ENCODE measurements around the gene MLLT1.
A peak's percentile ranks its signal among the peaks of the same experiment; 100 is the strongest.

MLLT1 gene

DNA sequence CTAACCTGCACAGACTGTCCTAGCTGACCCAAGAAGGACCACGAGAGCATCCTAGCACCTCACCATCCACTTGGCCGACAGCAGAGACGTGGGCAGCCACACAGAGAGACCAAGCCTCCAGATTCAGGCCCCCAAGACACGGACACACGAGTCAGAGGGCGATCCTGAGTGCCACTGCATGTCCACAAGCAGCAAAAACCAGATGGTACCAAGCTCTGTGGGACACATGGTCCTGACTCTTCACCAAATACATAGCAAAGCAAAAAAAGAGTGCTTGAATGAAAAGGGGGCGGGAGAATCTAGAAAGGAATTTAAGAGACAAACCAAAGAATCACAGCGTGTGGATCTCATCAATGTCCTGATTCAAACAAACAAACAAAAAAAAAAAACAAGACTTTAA is 45.2 kb downstream of the MLLT1 start:
- no peak for DNase-seq (ENCODE audit: low read depth in 2 of 2)

DNA sequence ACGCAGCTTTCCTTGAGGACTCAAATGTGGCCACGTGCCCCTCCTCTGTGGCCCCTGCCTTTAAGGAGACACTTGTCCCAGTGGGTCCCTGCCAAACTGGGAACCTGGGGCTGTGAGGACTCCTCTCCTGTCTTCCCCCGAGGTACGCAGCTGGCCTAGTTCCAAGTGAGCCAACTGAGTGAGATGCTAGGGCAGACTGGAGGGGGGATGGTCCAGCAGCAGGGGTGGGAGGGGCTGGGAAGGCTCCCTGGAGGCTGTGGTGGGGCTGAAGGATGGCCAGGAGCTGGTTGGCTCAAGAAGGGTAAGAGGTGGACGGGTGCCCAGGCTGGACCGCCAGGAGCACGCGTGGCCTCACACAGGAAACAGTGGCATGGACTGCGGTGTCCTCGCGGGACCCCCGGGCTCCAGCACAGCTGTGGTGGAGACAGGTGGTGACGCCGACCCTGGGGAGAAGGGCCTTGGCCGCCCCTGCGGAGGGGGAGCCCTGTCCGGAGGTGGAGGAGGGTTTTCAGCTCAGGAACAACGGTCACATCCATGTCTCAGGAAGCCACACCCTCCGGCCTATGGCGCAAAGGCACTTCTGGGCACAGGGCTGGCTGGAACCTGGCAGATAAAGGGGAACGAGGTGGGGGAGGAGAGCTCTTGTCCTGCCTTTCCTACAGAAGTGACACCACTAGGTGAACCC is 45.8 kb downstream of the MLLT1 start:
- DNase-seq (ENCODE audit: low read depth in 2 of 2): no peak

GRCh38 chr19:6233056-6233826 is 46.5 kb downstream of the MLLT1 start:
- no peak for DNase-seq (ENCODE audit: low read depth in 2 of 2)

DNA sequence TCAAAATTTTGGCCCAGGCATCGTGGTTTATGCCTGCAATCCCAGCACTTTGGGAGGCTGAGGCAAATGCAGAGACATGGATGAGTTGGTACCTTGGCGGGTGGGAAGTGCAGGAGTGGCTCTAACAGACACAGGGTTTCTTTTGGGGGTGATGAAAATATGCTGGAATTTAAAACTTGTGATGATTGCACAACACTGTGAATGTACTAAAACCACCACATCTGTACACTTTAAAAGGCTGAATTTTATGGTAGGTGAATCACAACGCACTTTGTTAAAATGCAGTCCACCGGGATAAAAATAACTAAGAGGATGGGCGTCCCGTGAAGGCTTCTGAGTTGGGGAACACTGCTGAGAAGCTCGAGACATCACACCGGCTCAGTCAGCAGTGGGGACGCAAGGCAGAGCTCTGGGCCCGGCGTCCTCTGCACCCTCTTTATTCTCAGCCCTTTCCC is 47.1 kb downstream of the MLLT1 start:
- DNase-seq (ENCODE audit: low read depth in 2 of 2): peak; percentile 92 to 93

- DNase-seq (ENCODE audit: low read depth in 2 of 2): no peak
These were observed 48.8 kb downstream of the MLLT1 start for GRCh38 chr19:6230991-6231448.

DNA sequence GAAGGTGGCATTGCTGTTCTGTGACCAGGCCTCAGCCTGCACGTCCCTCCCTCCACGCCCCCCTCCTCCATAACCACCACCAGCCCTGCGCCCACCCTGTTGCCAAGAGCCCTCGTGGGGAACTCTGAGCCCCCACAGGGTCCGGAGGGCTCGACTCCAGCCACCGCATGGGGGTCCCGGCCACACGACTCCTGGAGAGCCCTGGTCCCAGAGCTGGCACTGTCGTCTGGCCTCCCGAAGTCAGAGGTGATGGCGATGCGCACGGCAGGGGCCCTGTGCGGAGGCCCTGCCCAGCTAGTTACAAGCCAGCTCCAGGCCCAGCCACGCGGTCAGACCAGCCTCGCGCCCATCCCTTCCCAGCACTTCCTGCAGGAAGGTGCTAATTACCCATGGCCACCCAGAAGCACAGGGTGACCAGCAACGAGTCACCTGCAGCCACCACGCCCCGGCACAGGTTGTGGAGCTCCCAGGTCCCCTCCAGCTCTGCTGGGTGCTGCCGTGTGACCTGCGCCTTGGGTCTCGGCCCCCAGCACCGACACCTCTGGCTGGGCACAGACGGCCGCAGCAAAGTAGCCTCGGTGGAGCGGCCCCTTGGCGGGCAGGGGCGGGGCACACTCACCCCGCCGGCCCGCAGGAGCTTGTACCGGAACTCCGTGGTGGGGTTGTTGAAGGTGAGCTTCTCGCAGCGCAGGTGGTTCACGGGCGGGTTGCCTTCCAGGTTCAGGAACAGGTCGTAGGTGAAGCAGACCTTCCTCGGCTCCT is 49.6 kb downstream of the MLLT1 start:
- no peak for DNase-seq (ENCODE audit: low read depth in 2 of 2)

GRCh38 chr19:6229216-6229913 is 50.4 kb downstream of the MLLT1 start:
- no peak for DNase-seq (ENCODE audit: low read depth in 2 of 2)

- DNase-seq (ENCODE audit: low read depth in 2 of 2): no peak
These were observed 51.1 kb downstream of the MLLT1 start for GRCh38 chr19:6228551-6229215.

- DNase-seq (ENCODE audit: low read depth in 2 of 2): no peak
These were observed 51.8 kb downstream of the MLLT1 start for GRCh38 chr19:6227936-6228325.

DNA sequence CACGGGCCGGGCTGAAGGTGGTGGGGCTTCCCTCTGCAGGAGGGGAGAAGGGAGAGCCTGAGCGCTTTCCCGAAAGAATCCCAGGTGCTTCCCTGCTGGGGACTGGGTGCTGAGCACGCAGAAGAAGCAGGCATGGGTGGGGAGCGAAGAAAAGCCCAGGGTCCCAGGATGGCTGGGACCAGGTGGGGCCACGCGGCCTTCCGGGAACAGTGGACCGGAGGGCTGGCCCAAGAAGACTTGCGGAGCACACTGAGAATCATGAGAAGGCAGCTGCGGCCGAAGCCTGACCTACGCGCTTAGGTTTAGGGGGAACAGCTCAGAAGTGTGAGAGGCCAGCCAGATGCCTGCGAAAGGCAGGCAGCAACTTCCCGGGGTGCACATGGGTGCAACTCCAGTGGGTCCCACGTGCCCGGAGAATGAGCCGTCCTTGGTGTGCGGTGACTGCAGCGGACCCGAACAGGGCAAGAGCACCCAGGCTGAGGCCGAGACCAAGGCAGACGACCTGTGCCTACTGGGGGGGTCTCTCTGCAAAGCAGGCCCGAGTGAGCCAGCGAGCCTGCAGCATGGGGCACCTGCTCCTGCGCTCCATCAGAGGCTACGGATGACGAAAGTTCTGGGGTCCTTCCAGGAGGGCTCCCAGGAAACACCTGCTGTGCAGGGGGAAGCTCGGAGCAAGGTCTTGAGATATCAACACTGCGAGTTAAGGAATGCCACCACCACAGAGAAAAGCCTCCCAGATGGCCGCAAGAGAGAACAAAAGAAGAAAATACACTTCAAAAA is 52.4 kb downstream of the MLLT1 start:
- no peak for DNase-seq (ENCODE audit: low read depth in 2 of 2)

GRCh38 chr19:6226444-6227155 is 53.2 kb downstream of the MLLT1 start:
- no peak for DNase-seq (ENCODE audit: low read depth in 2 of 2)

- no peak for DNase-seq (ENCODE audit: low read depth in 2 of 2)
These were observed 53.8 kb downstream of the MLLT1 start for GRCh38 chr19:6226012-6226411.

DNA sequence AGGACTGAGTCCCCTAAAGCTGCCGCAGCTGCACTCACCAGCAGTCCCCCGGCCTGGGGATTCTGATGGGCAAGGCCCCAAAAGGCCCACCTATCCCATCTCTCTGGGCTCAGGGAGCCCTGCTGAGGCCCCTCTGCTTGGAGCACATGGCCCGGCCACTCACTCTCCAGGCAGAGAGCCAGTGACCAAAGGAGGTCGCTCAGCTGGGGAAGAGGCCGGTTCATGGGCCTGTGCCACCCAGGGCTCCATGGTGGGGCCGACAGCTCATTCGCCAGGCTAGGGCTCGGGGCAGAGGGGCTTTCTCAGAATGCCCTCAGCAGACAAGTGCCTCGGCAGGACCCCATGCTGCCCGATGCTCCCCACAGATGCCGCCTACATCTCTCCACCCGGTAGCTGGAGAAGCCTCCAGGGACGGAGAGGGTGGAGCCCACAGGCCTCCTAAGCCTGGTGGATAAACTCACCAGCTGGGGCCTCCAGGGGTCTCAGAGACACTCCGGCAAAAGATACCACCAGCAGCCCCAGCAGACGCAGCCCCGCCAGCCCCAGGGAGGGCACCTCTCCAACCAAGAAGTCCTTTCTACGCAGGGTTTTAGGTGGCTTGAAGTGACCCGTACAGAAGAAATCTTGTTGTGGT is 54.4 kb downstream of the MLLT1 start:
- DNase-seq (ENCODE audit: low read depth in 2 of 2): no peak

DNA sequence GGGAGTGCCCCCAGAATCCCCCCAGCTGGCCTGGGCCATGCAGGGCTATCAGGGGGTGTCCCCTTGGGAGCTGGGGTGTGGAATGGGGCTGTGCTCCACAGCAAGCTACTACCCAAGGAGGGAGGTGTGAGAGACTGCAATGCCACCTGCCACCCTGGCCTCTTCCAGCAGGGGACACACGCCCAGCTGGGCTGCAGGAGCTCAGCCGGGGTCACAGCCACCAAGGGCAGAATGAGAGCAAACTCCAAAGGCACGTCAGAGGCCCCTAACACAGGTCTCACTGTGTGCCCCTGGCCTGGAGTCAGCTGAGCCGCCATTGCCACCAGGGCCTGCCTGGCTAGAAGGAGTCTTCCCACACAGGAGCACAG is 55.5 kb downstream of the MLLT1 start:
- no peak for DNase-seq (ENCODE audit: low read depth in 2 of 2)

- no peak for DNase-seq (ENCODE audit: low read depth in 2 of 2)
These were observed 56.1 kb downstream of the MLLT1 start for GRCh38 chr19:6223461-6224307.

DNA sequence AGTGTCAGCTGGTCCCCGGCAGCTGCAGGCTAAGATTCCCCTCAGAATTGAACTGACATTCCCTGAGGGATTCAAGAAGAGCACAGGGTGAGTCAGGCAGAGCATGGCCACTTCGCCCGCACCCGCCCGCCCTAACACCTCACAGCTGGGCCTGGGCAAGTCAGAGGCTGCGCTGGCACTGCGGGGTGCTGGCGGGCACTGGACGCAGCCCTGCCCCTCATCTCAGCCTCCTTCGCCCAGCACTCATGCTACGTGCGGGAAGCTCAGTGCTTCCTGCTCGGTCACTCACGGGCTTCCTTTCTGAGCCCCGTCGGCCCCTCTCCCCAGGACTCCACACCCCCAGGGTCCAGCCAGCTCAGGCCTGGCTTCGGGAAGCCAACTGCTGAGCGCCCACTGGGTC is 56.9 kb downstream of the MLLT1 start:
- DNase-seq (ENCODE audit: low read depth in 2 of 2): no peak

GRCh38 chr19:6221878-6222746 is 57.7 kb downstream of the MLLT1 start:
- no peak for DNase-seq (ENCODE audit: low read depth in 2 of 2)

All from fibroblast of skin of left biceps (primary cell).